ENCODE measurements around the gene KRT75. TPM values are rescaled to one million over a fixed set of nuclear protein-coding genes. Genes with fewer than 3 reads are reported as not detected.

The KRT75 gene
- total RNA-seq, 3 donors from 2014 or later, result not detected

DNA sequence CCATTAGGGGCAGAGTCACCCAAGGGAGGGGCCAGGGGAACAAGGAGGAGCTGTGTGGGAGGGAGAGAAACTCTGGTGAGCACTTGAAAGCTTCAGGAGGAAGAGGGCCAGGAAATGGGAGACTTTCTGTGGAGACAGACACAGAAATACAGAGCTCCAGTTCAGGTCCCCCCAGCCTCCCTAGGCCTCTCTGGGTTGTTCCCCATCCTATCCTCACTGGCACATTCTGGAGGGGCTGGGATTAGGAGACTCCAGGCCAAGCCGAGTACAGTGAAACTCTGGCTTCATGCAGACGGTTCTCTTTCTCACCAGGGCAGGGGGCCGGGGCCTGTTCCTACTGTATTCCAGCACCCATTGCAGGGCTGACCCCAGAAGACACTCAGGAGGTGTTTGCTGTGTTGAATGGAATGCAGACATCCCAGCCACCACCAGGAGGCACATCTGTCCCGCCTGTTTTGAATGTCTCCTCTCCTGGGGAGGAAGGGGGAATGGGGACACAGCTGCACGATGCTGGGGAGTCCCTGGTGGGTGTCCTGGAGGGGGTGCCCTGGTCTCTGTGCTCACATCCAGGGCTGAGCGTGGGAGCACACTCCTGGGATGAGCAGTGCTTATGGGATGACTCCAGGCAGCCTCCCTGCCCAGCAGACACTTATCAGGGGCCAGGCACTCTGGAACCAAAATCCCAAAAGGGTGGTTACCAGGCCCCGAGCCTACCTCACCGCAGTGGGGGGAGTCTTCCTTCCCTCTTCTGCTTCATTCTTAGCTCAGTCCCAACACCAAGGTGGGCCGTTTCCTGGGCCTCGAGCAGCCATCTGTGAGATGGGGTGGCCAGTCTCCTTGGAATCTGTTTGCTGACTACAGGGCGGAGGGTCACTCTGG, 43.2 kb downstream of the KRT75 start:
- no peak overlapping the region for H3K4me3 ChIP-seq
- peak overlapping the region; percentile 67 to 81 for H3K27ac ChIP-seq
- H3K36me3 ChIP-seq, result no peaks in the 10 kb centered on the region
- intact Hi-C loops (cut with DNase I; ENCODE audit: low total_unique reads), result no loop called here
- H3K4me1 ChIP-seq, result peaks cover 0 to 1% of the 10 kb centered on the region in 2 donors
- no peaks in the 10 kb centered on the region for H3K9me3 ChIP-seq
- DNase-seq (ENCODE audit: low spot score in 2 of 2), result peak in 1 of 2 donors; percentile 35
- H3K27me3 ChIP-seq, result no peaks in the 10 kb centered on the region
- no peak for TF ChIP-seq POLR2AphosphoS5 (IDR thresholded peaks at IDR 0.05)
- TF ChIP-seq, protein P1, sequence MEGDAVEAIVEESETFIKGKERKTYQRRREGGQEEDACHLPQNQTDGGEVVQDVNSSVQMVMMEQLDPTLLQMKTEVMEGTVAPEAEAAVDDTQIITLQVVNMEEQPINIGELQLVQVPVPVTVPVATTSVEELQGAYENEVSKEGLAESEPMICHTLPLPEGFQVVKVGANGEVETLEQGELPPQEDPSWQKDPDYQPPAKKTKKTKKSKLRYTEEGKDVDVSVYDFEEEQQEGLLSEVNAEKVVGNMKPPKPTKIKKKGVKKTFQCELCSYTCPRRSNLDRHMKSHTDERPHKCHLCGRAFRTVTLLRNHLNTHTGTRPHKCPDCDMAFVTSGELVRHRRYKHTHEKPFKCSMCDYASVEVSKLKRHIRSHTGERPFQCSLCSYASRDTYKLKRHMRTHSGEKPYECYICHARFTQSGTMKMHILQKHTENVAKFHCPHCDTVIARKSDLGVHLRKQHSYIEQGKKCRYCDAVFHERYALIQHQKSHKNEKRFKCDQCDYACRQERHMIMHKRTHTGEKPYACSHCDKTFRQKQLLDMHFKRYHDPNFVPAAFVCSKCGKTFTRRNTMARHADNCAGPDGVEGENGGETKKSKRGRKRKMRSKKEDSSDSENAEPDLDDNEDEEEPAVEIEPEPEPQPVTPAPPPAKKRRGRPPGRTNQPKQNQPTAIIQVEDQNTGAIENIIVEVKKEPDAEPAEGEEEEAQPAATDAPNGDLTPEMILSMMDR (IDR thresholded peaks at IDR 0.05), result peak; percentile 44 to 67 (median 53)

DNA sequence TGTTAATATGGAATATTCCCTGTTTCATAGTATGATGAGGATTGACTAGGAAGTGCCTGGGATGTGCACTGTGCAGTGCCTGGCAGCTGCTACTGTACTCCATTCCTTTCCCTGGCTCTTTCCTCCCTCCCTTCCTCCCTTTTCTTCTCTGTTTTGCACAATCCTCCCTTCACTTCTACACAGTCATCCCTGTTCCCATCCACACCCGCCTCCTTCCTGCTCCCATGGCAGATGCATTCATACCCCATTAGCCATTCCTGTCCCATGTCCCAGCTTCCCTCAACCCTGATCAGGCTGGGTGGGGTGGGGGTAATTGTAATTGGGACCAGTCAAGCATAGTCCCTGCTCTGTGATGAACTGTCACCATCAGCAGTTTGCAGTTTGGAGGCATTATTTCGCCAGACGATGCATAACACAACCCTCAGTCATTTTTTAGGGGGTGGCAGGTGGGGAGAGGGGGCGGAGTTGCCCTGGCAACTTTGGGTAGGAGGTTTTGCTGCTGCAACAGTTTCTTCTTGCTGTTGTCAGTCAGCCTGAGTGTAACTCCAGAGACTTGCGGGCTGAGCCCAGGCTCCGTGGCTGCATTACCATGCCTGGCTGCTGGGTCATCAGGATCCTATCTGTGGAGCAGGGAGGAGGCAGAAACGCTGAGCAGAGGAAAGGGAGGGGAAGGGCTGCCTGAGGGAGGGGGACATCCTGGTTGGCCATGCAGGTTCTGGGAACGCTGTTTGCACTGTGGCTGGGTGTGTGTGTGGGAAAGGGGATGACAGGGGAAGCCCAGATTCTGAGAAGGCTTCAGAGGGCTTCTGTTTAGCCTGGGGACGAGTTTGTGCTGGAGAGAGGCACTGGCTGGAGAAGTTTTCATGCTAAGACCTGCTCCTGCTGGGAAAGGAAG, 44.6 kb downstream of the KRT75 start:
- peak overlapping the region; percentile 67 to 81 for H3K27ac ChIP-seq
- intact Hi-C loops (cut with DNase I; ENCODE audit: low total_unique reads), result no loop called here
- H3K4me3 ChIP-seq, result no peak overlapping the region
- no peaks in the 10 kb centered on the region for H3K4me1 ChIP-seq
- no peaks in the 10 kb centered on the region for H3K9me3 ChIP-seq
- DNase-seq (ENCODE audit: low spot score in 2 of 2), result peak in 1 of 2 donors; percentile 70
- H3K36me3 ChIP-seq, result no peaks in the 10 kb centered on the region
- no peaks in the 10 kb centered on the region for H3K27me3 ChIP-seq
- TF ChIP-seq, protein P1 (IDR thresholded peaks at IDR 0.05), result no peak
- TF ChIP-seq POLR2A (IDR thresholded peaks at IDR 0.05) (no peak), POLR2AphosphoS5 (IDR thresholded peaks at IDR 0.05) (peak in 1 of 3 donors; percentile 16)

DNA sequence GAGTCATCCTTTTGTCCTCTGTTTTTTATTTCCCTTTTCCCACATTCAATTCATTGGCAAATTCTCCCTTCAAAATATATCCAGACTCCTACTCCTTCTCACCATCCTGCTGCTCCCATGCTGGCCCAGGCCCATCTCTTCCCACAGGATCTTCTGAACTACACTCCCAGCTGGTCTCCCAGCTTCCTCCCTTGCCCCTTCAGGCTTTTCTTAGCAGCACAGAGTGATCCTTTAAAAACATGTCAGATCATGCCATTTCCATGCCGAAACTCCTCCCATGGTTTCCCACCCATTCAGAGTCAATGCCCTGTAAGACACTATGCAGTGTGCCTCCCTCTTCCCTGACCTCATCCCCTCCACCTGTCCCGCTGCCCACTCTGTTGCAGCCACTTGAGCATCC, 46.3 kb downstream of the KRT75 start:
- H3K36me3 ChIP-seq, result no peaks in the 10 kb centered on the region
- peak in 1 of 2 donors; percentile 69 for DNase-seq (ENCODE audit: low spot score in 2 of 2)
- H3K9me3 ChIP-seq, result no peaks in the 10 kb centered on the region
- no peaks in the 10 kb centered on the region for H3K4me1 ChIP-seq
- TF ChIP-seq POLR2AphosphoS5 (IDR thresholded peaks at IDR 0.05) (no peak), POLR2A (IDR thresholded peaks at IDR 0.05) (no peak)
- TF ChIP-seq, protein P1 (IDR thresholded peaks at IDR 0.05), result no peak
- H3K4me3 ChIP-seq, result no peak overlapping the region
- peak overlapping the region in 1 of 2 donors; percentile 38 for H3K27ac ChIP-seq
- no peaks in the 10 kb centered on the region for H3K27me3 ChIP-seq
- intact Hi-C loops (cut with DNase I; ENCODE audit: low total_unique reads), result no loop called here

DNA sequence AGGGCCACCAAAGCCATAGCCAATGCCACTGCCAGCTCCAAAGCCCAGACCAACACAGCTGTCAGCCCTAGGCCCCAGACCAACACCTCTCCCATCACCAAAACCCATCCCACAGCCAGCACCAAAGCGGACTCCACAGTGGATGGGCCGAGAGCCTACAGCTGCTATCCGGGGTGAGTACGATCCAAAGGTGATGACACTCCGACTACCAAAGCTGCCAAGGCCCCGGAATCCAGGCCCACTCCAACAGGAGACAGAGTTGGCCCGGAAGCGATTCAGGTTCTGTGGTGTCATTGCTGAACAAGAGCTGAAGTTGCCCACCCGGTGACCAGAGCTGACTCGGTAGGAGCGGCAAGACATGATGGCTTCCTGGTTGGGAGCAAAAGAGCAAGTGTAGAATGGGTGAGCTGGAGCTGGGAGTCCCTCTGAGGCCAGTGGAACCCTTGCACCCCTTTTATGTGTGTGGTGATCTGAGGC, 48.9 kb downstream of the KRT75 start, which contains the start of gene KRT84:
Gene KRT84, minus strand, starts transcription at position 427 of the 477 bp plus-strand sequence. Its CDS starts 67 bp downstream, at position 360.
- no peaks in the 10 kb centered on the region for H3K4me1 ChIP-seq
- no peaks in the 10 kb centered on the region for H3K27me3 ChIP-seq
- no peaks in the 10 kb centered on the region for H3K9me3 ChIP-seq
- H3K36me3 ChIP-seq, result no peaks in the 10 kb centered on the region
- no peak within 1 kb of the TSS for H3K4me3 ChIP-seq
- intact Hi-C loops (cut with DNase I; ENCODE audit: low total_unique reads), result no loop called here
- TF ChIP-seq POLR2A (IDR thresholded peaks at IDR 0.05), result no peak
- TF ChIP-seq, protein P1 (IDR thresholded peaks at IDR 0.05), result no peak
- no peak for TF ChIP-seq POLR2AphosphoS5 (IDR thresholded peaks at IDR 0.05)
- no peak for DNase-seq (ENCODE audit: low spot score in 2 of 2)
- no peak within 1 kb of the TSS for H3K27ac ChIP-seq
